IPS-18a (cell line): ENCODE results near the gene CYCS.
"Not testable (repeated sequence)": the region's sequence is repeated elsewhere in the genome, so short reads cannot be mapped to it uniquely, and the experiment has no call there.

Source experiments
- H3K27ac ChIP-seq: one replicate; pipeline ENCODE4 v1.5.1; 2013; ENCODE audit warnings: low read length
- H3K27me3 ChIP-seq: one replicate; pipeline ENCODE4 v1.6.1; 2013; ENCODE audit warnings: mild to moderate bottlenecking, low read length; ENCODE audit not compliant: control insufficient read depth, insufficient read depth
- H3K36me3 ChIP-seq: one replicate; pipeline ENCODE4 v1.6.1; 2013; ENCODE audit warnings: low read depth, low read length; ENCODE audit not compliant: control insufficient read depth
- H3K4me1 ChIP-seq: one replicate; pipeline ENCODE4 v1.6.1; 2013; ENCODE audit warnings: low read depth, low read length; ENCODE audit not compliant: control insufficient read depth
- H3K4me3 ChIP-seq: one replicate; pipeline ENCODE4 v1.5.1; 2013; ENCODE audit warnings: low read length
- H3K9ac ChIP-seq: one replicate; pipeline ENCODE4 v1.6.1; 2013; ENCODE audit warnings: mild to moderate bottlenecking, low read length, moderate library complexity
- H3K9me3 ChIP-seq: one replicate; pipeline ENCODE4 v1.6.1; 2013; ENCODE audit warnings: low read depth, low read length; ENCODE audit not compliant: control insufficient read depth

CYCS gene

DNA sequence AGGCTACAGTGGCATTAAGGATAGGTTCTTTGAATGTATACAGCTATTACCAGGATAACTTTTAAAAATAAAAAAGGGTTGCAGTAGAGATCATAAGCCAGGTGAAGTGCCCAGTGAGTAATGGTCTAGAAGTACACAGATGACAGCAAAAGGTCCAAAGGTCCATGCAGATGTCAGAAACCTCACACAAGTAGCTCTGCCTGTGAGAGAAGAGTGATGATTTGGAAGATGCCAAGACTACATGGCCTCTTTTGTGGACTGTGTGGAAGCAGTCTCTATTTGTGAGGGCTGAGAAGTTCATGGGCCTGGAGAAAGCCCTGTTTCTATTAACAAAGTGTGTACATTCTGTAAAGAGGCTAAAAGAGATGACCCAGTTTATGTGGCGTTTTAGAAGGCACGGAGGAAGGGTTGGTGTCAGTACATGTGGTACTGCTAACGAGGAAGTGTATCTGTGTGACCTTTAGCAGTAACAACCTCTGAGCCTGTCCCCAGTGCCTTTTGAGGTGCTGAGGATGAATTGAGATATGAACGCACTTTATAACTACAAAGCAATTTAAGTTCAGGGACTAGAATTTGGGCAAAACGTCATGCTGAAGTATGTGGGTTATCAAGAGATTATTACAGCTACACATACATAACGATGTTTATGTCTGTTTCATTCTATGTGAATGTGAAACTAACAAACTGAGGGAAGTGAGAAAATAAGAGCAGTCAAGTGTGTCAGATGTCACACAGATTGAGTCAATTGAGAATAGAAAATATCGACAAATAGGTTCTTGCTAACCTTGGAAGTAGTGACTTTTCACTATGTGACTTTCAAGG is 7.6 kb downstream of the CYCS start:
- Histone ChIP-seq H3K36me3 (peaks cover 44% of the 10 kb centered on the region), H3K4me1 (no peaks in the 10 kb centered on the region)

DNA sequence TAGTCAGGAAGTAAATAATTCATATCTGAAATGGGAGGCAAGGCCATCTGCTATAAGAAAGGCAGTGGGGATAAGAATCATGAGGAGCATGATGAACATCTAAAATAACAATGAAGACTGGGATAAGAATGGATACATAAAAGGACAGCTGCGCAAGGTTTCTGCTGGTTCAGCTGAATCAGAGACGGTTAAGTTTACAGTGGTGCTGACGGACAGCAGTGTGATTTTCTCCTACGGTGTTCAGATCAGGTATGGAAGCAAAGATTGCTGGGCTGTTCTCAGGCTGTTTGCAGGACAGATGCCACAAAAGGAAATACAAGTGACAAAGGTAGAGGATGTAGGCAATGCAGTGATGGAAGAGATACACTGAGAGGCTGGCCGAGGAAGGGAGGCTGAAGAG is 8.4 kb downstream of the CYCS start:
- H3K4me1 ChIP-seq, result no peaks in the 10 kb centered on the region
- no peak overlapping the region for H3K9ac ChIP-seq
- H3K36me3 ChIP-seq, result peaks cover 35% of the 10 kb centered on the region
- H3K27ac ChIP-seq, result no peak overlapping the region
- no peaks in the 10 kb centered on the region for H3K9me3 ChIP-seq
- no peaks in the 10 kb centered on the region for H3K27me3 ChIP-seq
- H3K4me3 ChIP-seq, result no peak overlapping the region

More for the DNA sequence above, 7.6 kb downstream of the CYCS start:
- Histone ChIP-seq H3K27ac (no peak overlapping the region), H3K9me3 (no peaks in the 10 kb centered on the region), H3K9ac (no peak overlapping the region), H3K4me3 (no peak overlapping the region), H3K27me3 (no peaks in the 10 kb centered on the region)

DNA sequence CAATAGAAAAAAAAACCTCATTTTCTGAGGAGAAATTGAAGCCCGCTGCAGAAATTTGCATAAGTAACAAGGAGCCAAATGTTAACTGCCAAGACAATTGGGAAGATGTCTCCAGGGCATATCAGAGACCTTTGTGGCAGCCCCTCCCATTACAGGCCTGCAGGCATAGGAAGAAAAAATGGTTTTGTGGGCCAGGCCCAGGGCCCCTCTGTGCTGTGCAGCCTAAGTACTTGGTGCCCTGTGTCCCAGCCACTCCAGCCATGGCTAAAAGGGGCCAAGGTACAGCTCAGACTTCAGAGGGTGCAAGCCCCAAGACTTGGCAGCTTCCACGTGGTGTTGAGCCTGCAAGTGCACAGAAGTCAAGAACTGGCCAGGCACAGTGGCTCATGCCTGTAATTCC is 14.5 kb downstream of the CYCS start:
- not testable (repeated sequence) for H3K4me1 ChIP-seq, H3K36me3 ChIP-seq, H3K27ac ChIP-seq

DNA sequence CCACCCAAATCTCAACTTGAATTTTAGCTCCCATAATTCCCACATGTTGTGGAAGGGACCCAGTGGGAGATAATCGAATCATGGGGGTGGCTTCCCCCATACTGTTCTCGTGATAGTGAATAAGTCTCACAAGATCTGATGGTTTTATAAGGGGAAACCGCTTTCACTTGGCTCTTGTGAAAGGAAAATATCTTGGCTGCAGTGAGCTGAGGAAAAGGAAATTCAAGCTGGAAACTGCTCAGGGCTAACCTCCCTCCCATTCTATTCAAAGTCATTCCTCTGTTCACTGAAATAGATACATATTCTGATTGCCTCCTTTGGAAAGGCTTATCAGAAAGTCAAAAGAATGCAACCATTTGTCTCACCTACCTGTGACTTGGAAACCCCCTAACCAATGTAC is 15.8 kb downstream of the CYCS start:
- H3K27ac ChIP-seq, result no peak overlapping the region
- H3K9ac ChIP-seq, result no peak overlapping the region
- H3K27me3 ChIP-seq, result no peaks in the 10 kb centered on the region
- H3K36me3 ChIP-seq, result no peaks in the 10 kb centered on the region
- no peak overlapping the region for H3K4me3 ChIP-seq
- no peaks in the 10 kb centered on the region for H3K4me1 ChIP-seq
- H3K9me3 ChIP-seq, result no peaks in the 10 kb centered on the region

More for the DNA sequence above, 14.5 kb downstream of the CYCS start:
- H3K4me3 ChIP-seq, H3K9me3 ChIP-seq, H3K9ac ChIP-seq, H3K27me3 ChIP-seq: not testable (repeated sequence)

DNA sequence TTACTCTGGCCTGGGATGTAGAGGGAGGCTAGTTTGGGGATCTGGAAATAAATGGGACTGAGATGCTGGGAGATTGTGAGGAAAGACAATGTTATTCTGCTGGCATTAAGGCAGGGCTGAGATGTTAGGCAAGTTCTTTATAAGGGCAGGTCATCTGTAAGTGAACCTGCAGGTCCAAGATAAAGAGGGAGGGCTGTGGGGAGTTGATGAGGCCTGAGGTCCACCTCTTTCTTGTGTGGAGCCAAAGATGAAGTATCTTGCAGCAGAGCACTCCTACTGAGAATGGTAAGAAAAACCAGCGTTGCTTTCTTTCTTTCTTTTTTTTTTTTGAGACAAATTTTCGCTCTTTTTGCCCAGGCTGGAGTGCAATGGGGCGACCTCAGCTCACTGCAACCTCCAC is 19.1 kb downstream of the CYCS start:
- Histone ChIP-seq H3K4me1 (no peaks in the 10 kb centered on the region), H3K9me3 (no peaks in the 10 kb centered on the region), H3K27me3 (no peaks in the 10 kb centered on the region), H3K9ac (no peak overlapping the region), H3K4me3 (no peak overlapping the region), H3K36me3 (no peaks in the 10 kb centered on the region), H3K27ac (no peak overlapping the region)

DNA sequence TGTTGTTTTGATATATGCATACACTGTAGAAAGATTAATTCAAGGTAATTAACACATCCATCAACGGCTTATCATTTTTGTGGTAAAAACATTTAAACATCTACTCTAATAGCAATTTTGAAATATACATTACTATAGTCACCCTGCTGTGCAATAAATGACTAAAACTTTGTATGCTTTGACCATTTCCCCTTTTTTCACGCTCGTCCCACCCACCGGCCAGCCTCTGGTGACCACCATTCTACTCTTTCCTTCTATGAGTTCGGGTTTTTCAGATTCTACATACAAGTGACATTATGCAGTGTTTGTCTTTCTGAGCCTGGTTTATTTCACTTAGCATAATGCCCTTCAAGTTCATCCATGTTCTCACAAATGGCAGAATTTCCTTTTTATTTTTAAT is 21.3 kb downstream of the CYCS start:
- H3K9me3 ChIP-seq, result no peaks in the 10 kb centered on the region
- H3K9ac ChIP-seq, result no peak overlapping the region
- H3K27ac ChIP-seq, result no peak overlapping the region
- H3K36me3 ChIP-seq, result no peaks in the 10 kb centered on the region
- no peaks in the 10 kb centered on the region for H3K27me3 ChIP-seq
- H3K4me3 ChIP-seq, result no peak overlapping the region
- H3K4me1 ChIP-seq, result no peaks in the 10 kb centered on the region

DNA sequence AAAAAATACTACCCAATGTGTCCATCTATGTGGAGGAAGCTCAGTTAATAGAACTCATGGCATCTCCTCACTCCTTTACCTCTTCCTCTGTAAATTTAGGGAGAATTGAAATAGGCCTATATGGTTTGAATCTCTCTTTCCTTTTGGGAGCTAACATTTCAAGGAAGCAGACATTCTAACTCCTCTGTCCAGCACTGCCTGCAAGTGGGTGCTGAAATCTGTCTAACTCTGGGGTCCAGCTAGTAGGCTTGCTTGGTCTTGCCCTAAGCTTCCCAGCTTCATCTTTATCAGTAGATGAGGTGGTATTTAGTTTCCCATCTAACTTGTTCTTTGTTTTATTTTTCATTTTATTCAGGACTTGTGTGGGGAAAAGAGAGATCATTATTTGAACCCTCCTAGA is 23.2 kb downstream of the CYCS start:
- Histone ChIP-seq H3K36me3 (no peaks in the 10 kb centered on the region), H3K9me3 (no peaks in the 10 kb centered on the region), H3K4me3 (no peak overlapping the region), H3K4me1 (no peaks in the 10 kb centered on the region), H3K27ac (no peak overlapping the region), H3K9ac (no peak overlapping the region), H3K27me3 (no peaks in the 10 kb centered on the region)

DNA sequence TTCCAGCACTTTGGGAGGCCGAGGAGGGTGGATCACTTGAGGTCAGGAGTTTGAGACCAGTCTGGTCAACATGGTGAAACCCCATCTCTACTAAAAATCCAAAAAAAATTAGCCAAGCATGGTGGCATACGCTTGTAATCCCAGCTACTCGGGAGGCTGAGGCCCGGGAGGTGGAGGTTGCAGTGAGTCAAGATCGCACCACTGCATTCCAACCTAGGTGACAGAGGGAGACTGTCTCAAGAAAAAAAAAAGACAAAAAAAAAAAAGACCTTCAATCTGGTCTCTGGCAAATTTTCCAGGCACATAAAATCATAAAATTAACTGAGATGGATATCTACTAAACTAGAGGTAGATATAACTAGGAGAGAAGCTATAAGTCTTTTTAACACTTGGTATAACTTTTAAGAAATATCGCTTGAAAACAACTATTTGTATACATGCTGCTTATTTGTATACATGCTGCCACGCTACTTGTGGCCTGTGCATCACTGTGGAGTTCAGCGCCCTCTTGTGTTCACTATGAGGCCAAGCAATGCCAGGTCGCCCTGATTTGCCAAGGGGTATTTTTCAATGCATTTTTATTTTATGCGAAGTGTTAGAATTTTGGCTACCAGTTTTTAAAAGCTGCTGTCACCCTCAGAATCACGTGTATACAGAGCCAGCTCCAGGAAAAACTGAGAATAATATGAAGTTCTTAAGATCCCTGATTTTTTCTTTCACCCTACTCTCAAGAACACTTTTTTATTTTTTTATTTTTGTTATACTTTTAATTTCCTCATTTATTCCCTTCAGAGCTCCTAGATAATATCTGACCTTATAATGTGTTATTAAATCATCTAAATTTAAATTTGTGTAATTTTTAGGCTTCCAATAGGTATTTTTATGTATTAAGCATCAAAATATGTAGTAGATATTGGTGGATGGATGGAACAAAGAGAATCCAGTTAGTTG is 26.7 kb downstream of the CYCS start:
- Histone ChIP-seq H3K27me3 (no peaks in the 10 kb centered on the region), H3K9me3 (no peaks in the 10 kb centered on the region), H3K36me3 (no peaks in the 10 kb centered on the region), H3K9ac (no peak overlapping the region), H3K4me1 (no peaks in the 10 kb centered on the region), H3K4me3 (no peak overlapping the region), H3K27ac (no peak overlapping the region)

DNA sequence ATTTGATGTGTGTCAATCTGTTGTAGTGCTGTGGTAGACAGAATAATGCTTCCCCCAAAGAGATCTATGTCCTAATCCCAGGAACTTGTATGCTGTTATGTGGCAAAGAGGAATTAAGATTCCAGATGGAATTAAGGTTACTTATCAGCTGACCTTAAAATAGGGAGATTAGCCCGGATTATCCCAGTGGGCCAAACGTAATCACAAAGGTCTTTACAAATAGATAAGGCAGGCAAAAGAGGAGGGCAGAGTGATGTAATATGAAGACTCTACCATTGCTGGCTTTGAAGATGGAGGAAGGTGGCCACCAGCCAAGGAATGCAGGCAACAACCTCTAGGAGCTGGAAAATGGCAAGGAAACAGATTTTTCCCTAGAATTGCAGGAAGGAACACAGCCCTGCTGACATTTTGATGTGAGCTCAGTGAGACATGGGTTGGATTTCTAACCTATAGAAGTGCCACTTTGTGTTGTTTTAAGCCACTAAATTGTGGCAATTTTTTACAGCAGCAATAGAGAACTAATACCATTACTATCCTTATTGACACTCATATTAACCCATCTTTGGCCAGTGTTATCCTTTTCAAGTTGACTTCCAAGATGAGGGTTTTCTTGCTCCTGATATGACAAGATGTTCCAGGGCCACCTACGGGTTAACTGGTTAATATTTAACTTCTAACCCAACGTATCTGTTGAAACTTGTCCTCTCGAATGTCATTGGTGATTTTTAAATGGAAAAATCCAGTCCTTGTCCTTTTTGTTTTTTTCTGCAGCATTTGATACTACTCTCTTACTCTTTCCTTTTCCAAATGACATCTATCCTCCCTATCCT is 29.3 kb downstream of the CYCS start:
- Histone ChIP-seq H3K27ac (no peak overlapping the region), H3K4me3 (no peak overlapping the region), H3K36me3 (no peaks in the 10 kb centered on the region), H3K27me3 (no peaks in the 10 kb centered on the region), H3K9ac (no peak overlapping the region), H3K4me1 (no peaks in the 10 kb centered on the region), H3K9me3 (no peaks in the 10 kb centered on the region)

DNA sequence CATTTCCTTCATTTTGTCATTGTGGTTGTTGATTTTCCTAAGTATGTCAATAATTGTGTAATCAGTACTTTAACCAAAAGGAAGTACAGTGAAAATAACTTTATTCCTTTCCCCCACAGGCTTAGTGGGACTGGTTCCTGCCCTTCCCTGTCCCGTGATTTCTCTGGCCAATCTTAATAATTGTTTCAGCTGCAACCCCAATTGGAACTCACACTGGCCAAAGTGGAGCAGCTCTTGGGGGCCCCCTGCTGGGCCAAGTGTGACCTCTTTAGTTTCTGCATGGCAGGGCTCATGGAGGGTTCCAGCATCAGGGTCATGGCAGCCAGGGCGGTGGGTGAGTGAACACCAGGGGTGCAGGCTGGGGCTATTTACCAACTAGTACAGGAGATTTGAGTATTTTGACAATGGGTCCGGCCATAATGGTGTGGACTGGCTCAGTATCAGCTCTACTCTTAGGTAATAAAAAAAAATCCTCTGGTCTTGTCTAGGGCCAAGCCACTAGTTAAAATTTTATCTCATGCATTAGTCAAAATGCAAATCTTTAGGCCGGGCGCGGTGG is 31.7 kb downstream of the CYCS start:
- Histone ChIP-seq H3K9me3 (no peaks in the 10 kb centered on the region), H3K27ac (no peak overlapping the region), H3K4me1 (no peaks in the 10 kb centered on the region), H3K4me3 (no peak overlapping the region), H3K36me3 (no peaks in the 10 kb centered on the region), H3K9ac (no peak overlapping the region), H3K27me3 (no peaks in the 10 kb centered on the region)

DNA sequence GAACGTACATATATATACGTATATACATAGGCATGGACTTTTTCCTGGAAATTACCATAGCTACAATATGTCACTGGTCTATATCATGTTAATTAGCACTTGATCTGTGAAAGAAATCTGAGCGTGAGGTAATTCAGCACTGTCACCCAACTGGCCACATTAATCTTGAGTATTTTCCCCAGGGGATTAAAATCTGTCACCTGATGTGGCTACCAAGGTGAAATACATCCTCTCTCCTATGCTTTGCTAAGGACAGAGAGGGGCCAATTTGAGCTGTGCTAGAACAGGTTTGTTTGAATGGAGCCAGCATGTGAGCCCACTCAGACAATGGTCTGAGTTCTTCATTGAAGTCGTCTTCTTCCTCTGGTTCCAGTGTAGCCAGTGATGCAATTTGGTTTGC is 33.3 kb downstream of the CYCS start:
- Histone ChIP-seq H3K27me3 (no peaks in the 10 kb centered on the region), H3K4me3 (no peak overlapping the region), H3K36me3 (no peaks in the 10 kb centered on the region), H3K9ac (no peak overlapping the region), H3K9me3 (no peaks in the 10 kb centered on the region), H3K27ac (no peak overlapping the region), H3K4me1 (no peaks in the 10 kb centered on the region)
